Muscle of back (tissue), 11 donors: ENCODE results near the gene FXYD6. TPM values are rescaled to one million over a fixed set of nuclear protein-coding genes. Genes with fewer than 3 reads are reported as not detected.
A peak's percentile ranks its signal among the peaks of the same experiment; 100 is the strongest.

Experiments
- DNase-seq, 3 donors: peaks; one replicate each; pipeline versions ENCODE4 v3.0.0 to v3.0.0-alpha.2; 2013
- polyA plus RNA-seq, 10 donors: library from polyadenylated mRNA; unstranded; fragments of 120-200 nt; gene quantifications; one replicate each; pipeline ENCODE4 v1.2.1, GENCODE V29; 2013; ENCODE audit not compliant: insufficient read length in 10 of 10

Gene FXYD6
- polyA plus RNA-seq, 10 donors = 122 to 200 (median 170) TPM

DNA sequence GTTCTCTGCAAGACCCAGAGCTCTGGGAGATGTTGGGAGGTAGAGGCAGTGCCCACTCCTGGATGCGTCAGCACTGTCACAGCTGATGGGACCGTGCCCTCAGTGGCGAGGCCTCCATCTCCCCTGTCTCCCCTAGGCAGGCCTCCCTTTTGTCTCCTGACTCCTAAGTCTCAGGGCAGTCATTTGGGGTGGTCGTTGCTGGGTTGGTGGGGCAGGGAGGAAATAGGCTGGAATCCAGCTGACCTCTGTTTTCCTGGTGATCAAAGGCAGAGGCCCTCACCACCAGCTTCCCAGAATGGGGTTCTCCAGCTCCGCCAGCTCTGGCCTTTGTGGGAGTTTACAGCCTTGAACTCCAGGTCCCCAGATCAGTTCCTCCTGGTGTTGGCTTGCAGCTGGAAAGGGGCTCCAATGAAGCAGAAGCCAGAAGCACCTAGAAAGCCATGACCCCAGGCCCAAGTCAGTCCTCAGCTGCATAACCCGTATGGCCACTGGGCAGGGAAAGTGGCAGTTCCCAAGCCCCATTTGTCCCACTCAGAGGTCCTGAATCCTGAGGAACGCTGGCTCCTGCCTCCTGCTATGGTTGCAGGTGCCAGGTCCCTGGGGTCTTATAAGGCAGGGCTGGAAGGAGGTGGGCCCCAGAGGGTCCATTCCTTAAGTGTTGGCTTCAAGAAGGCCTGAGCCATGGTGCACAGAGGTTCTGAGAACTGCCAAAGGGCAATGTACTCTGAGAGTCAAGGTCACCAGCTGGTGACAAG lies 44.6 kb downstream of the FXYD6 start:
- no peak for DNase-seq

DNA sequence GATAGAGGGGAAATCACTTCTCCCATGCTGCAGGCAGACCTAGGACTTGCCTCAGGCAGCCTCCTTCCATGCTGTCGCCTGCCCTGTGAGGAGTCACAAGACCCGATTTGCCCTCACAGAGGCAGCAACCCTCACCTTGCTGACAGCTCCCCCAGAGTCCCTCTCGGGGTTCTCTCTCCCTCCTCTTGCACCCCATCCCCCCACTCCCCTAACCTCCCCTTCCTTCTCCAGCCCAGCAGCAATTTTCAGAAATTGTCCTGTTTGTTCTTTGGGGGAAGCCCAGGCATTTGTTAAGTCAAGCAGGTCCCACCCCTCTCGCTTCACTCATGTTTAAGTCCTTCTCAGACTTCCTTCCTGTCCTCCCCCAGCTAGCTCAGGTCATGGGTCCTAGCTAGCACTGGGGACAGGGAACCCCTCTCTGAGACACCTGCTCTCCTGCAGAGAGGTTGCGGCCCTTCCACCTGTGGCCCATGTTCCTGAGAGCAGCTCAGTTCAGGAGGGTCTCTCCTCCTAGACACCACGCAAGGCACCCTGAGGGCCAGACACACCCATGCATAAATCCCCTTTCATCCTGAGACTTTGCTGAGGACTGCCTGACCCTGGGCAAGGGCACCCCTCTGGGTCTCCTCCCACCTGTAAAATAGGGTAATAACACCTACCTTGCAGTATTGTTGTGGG lies 45.6 kb downstream of the FXYD6 start:
- no peak for DNase-seq

DNA sequence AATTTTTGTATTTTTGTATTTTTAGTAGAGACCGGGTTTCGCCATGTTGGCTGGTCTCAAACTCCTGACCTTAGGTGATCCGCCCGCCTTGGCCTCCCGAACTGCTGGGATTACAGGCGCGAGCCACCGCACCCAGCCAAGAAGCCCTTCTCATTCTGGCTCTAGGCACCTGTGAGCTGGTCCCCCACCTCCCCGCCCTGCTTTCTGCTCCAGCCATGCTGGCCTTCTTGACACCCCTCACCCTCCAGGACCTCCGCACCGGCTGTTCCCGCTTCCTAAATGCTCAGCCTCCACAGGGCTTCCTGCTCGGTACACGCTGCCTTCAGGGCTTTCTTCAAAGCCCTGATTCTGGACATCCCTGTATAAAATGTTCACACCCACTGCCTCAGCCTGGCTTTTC lies 46.4 kb downstream of the FXYD6 start:
- no peak for DNase-seq

- no peak for DNase-seq
Observed at GRCh38 chr11:117829369-117829725, 47.1 kb downstream of the FXYD6 start.

DNA sequence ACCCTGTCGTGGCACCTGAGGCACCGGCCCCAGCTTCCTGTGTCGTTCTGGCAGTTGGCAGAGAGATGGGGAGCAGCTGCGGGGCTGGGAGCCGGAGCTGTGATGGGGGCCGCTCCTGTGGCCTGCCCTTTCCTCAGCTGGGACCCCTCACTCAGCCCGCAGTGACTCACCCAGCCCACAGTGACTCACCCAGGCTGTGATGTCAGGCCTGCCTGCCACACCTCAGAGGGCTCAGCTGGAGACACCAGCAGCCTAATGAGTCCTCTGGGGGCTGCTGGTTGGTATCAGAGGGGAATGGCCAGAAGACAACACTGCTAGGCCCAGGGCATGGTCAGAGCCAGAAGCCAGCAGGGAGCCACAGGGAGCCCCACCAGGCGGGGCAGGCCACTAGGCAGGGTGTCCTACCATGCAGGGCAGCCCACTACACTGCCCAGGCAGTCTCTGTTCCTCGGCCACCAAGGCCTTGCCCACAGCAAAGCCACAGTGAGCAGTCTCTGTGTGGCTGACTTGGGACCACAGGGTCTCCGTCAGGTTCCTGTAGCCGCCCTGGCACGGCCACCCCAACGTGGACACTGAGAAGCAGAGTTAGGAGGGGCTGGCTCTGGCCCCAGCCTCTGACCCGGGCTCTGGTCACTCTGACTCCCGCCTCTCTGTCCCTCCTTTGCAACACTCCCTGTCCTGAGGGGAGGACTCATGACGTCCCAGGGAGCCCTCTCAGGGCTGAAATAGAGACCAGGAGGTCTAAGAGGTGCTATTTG lies 47.7 kb downstream of the FXYD6 start:
- DNase-seq = no peak

DNA sequence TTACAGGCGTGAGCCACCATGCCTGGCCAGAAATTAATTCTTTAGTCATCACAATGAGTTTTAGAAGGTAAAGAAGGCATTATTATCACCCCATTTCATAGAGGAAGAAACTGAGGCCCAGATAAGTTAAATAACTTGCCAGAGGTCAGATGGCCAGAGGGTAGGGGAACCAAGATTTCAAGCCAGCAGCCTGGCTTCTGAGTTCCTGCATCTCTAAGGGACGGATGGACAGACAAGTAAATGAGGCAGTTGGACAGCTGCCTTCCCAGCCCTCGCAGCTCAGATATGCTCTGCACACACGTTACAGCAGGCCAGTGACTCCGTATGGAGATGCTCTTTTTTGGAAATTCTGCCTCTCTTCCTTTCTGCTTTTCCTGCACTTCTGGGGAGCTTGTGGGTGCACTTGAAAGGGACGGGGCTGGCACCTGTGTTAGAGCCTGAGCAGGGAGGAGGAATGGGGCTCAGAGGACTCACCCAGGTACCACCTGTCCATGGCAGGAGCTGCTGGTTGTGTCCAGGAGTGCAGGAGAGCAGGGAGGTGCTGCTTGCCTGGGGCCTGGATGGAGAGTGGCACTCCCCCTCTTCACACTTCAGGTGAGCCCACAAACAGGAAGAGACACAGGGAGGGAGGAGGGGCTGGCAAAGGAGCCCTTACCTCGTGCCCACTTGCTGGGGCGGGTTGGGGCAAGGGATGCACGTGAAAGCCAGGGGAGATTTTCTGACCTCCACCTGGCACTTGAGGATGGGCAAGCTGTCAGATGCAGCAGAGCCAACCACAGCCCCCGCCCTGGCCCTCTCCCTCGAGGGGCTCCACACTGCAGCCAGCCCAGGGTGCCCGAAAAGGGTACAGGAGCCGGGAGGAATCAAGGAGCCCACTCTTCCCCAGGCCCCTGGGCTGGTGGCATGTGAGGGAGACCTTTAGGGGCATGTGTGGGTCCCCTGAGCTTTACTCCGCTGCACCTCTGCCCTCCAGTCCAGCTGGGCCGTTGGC lies 48.6 kb downstream of the FXYD6 start:
- DNase-seq = no peak

GRCh38 chr11:117826832-117827231 lies 49.6 kb downstream of the FXYD6 start:
- DNase-seq = no peak

DNA sequence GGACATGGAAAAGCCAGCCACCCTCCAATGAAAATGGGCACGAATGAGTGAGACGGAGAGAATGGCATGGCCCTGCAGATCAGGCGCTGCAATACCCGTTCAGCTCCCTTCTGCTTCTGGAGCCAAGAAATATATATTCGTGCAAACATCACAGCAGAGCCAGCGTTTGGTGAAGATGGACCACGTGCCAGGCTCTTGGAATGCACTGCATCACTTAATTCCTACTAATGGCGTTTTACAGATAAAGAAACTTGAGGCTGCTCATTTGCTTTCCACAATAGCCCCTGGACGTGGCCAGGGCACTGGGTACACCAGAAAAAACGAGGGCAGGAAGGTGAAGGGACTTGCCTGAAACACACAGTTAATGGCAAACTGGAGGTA lies 50.3 kb downstream of the FXYD6 start:
- no peak for DNase-seq

- no peak for DNase-seq
Observed at GRCh38 chr11:117825538-117826189, 50.8 kb downstream of the FXYD6 start.

- peak in 1 of 3 donors; percentile 78 for DNase-seq
Observed at GRCh38 chr11:117824571-117825537, 51.6 kb downstream of the FXYD6 start, which contains the start of gene FXYD2. Gene FXYD2 (minus strand): TSS chr11:117824744. CDS start chr11:117824678, 66 bp downstream.

DNA sequence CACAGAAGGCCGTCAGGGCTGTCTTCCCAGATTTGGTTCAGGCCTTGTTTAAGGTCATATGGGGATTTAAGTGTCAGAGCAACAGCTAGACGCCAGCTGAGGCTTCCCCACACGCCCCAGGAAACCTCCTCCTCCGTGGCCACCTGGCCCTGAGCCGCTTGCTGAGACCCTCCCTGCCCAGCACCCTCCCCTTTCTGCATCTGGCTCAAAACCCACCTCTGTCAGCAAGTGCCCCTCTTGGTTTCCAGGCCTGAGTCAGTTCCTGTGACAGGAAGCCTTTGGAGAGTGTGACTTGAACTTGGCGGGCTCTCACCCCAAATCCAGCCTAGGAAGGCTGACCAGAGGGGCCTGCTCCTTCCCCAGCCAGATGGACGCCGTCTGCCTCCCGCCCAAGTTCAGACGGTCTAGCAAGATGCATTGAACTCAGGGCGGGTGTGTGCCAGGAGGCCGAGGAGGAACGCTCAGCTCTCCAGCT lies 52.5 kb downstream of the FXYD6 start:
- peak in 2 of 3 donors; percentile 62 to 85 for DNase-seq

DNA sequence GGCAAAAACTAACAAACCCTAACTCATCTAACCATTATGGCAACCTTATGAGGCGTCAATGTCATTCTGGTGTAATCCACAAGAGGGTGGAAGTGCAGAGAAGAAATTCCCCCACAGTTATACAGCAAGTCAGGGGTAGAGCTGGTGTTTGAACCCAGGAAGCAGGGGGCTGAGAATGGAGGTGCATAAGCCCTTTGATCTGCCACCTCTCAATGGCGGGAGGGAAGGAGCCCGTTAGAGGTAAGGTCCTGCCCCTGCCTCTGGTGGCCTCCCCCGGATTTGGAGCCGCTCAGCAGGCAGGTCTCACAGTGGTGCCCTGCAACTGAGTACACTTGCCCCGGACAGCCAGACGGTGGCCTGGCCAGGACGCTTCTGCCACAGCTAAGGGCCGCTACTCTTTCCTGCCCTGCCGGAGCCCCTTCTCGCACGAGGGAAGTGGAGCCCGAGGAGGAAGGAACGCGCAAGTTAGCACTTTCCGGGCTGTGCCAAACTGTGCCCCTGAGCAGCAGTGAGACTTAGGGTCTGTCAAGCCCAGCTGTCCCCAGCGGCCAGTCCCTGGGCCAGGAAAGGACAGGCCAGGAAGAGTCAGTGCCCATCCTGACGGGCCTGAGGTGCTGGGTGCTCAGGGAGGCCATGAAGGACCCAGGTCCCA lies 53.0 kb downstream of the FXYD6 start:
- no peak for DNase-seq

- DNase-seq = no peak
Observed at GRCh38 chr11:117822074-117823033, 54.1 kb downstream of the FXYD6 start.

DNA sequence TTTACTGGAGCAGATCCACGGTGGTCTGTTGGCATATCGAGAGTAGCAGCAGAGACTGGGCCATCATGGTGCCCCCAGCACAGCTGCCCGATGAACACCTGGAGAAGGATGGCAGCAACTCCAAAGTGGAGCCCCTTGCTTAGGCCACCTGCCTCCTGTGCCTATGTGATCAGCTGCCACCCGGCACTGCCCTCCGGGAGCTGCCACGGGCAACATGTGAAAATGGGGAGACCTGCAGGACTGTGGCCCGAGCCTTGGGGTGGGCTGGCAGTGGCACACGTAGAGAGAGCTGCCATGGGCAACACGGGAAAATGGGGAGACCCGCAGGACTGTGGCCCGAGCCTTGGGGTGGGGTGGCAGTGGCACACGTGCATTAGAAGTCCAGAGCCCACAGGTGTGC lies 55.0 kb downstream of the FXYD6 start:
- DNase-seq = no peak

- DNase-seq = no peak
Observed at GRCh38 chr11:117820516-117820915, 55.9 kb downstream of the FXYD6 start.

- no peak for DNase-seq
Observed at GRCh38 chr11:117820071-117820470, 56.4 kb downstream of the FXYD6 start.
